Neural cell (in vitro differentiated cells): ENCODE results near the gene CRYBA4. TPM values are rescaled to one million over a fixed set of nuclear protein-coding genes. Genes with fewer than 3 reads are reported as not detected.
A peak's percentile ranks its signal among the peaks of the same experiment; 100 is the strongest.

Experiments used
- H2AFZ ChIP-seq: fragments of 200-600, 300-800 bp; sonication (generic), shearing (Covaris generic); 2 replicates; pipeline ENCODE4 v1.6.0; 2014; ENCODE audit warnings: low read depth, mild to moderate bottlenecking, antibody characterized with exemption, low read length, moderate library complexity
- H3F3A ChIP-seq: fragments of 200-600 bp; shearing (Covaris generic); 2 replicates; pipeline ENCODE4 v1.6.1; 2016; ENCODE audit warnings: mild to moderate bottlenecking, moderate library complexity, mixed read lengths, antibody characterized with exemption, low read length; ENCODE audit not compliant: insufficient read depth, poor library complexity, severe bottlenecking
- H3K27ac ChIP-seq: fragments of 200-600, 300-800 bp; sonication (generic), shearing (Covaris generic); 2 replicates; pipeline ENCODE4 v1.5.1; 2014; ENCODE audit warnings: mild to moderate bottlenecking, low read length, moderate library complexity
- H3K27me3 ChIP-seq: fragments of 300-800, 200-600 bp; sonication (generic), shearing (Covaris generic); 2 replicates; pipeline ENCODE4 v1.6.0; 2014; ENCODE audit warnings: mild to moderate bottlenecking, low read depth, low read length, moderate library complexity; ENCODE audit not compliant: insufficient read depth
- H3K36me3 ChIP-seq: fragments of 300-800, 200-600 bp; sonication (generic), shearing (Covaris generic); 2 replicates; pipeline ENCODE4 v1.5.1; 2014; ENCODE audit warnings: mild to moderate bottlenecking, antibody characterized with exemption, low read length, moderate library complexity; ENCODE audit not compliant: insufficient read depth
- H3K4me2 ChIP-seq: fragments of 300-800, 200-600 bp; sonication (generic), shearing (Covaris generic); 2 replicates; pipeline ENCODE4 v1.6.0; 2014; ENCODE audit warnings: mild to moderate bottlenecking, low read length
- H3K4me3 ChIP-seq: fragments of 300-800, 200-600 bp; sonication (generic), shearing (Covaris generic); 2 replicates; pipeline ENCODE4 v1.5.1; 2014; ENCODE audit warnings: mild to moderate bottlenecking, low read length, moderate library complexity
- H3K79me2 ChIP-seq: fragments of 200-600 bp; shearing (Covaris generic); replicated peaks from 2 replicates; pipeline ENCODE4 v1.6.0; 2014; ENCODE audit warnings: mild to moderate bottlenecking, low read length, moderate library complexity; ENCODE audit not compliant: insufficient read depth
- H3K9ac ChIP-seq: fragments of 300-800, 200-600 bp; sonication (generic), shearing (Covaris generic); 2 replicates; pipeline ENCODE4 v1.6.1; 2016; ENCODE audit warnings: mild to moderate bottlenecking, low read length, mixed read lengths
- H3K9me2 ChIP-seq: fragments of 200-600 bp; shearing (Covaris generic); 2 replicates; pipeline ENCODE4 v1.6.1; 2016; ENCODE audit warnings: mild to moderate bottlenecking, low read length, mixed read lengths; ENCODE audit not compliant: insufficient read depth
- H3K9me3 ChIP-seq: fragments of 200-600, 300-800 bp; sonication (generic), shearing (Covaris generic); 2 replicates; pipeline ENCODE4 v1.6.1; 2016; ENCODE audit warnings: mild to moderate bottlenecking, mixed run types, low read length, moderate library complexity, mixed read lengths
- H4K20me1 ChIP-seq: fragments of 200-600 bp; shearing (Covaris generic); 2 replicates; pipeline ENCODE4 v1.6.1; 2016; ENCODE audit warnings: mild to moderate bottlenecking, mixed run types; ENCODE audit not compliant: insufficient read depth
- EP300 ChIP-seq: fragments of 450-650 bp; conservative IDR thresholded peaks from 2 replicates; pipeline ENCODE4 v1.6.1; 2014; ENCODE audit warnings: antibody characterized with exemption, mild to moderate bottlenecking, moderate library complexity; ENCODE audit not compliant: poor library complexity, severe bottlenecking
- EZH2 ChIP-seq: fragments of 200-600, 300-800 bp; shearing (Covaris generic), sonication (generic); IDR thresholded peaks from 2 replicates; pipeline ENCODE4 v1.6.1; 2014; ENCODE audit warnings: antibody characterized with exemption, low read length, borderline replicate concordance, mild to moderate bottlenecking; ENCODE audit not compliant: insufficient read depth, poor library complexity, severe bottlenecking
- MXI1 ChIP-seq: fragments of 450-650 bp; conservative IDR thresholded peaks from 2 replicates; pipeline ENCODE4 v1.6.1; 2014; ENCODE audit warnings: antibody characterized with exemption, mild to moderate bottlenecking; ENCODE audit not compliant: poor library complexity, severe bottlenecking
- POLR2AphosphoS5 ChIP-seq: IDR thresholded peaks from 2 replicates; pipeline ENCODE4 v1.6.1; 2012
- RAD21 ChIP-seq: fragments of 450-650 bp; conservative IDR thresholded peaks from 2 replicates; pipeline ENCODE4 v1.6.1; 2014; ENCODE audit warnings: antibody characterized with exemption, mild to moderate bottlenecking, moderate library complexity
- REST ChIP-seq: IDR thresholded peaks from 2 replicates; pipeline ENCODE4 v1.6.1; 2012; ENCODE audit warnings: borderline replicate concordance
- SMC3 ChIP-seq: fragments of 450-650 bp; conservative IDR thresholded peaks from 2 replicates; pipeline ENCODE4 v1.6.1; 2014; ENCODE audit warnings: antibody characterized with exemption, mild to moderate bottlenecking, moderate library complexity; ENCODE audit not compliant: poor library complexity
- TAF1 ChIP-seq: IDR thresholded peaks from 2 replicates; pipeline ENCODE4 v1.6.1; 2012; ENCODE audit warnings: low read depth
- polyA plus RNA-seq: library from polyadenylated mRNA; depleted of rRNA; stranded (reverse); fragments of >200 nt; gene quantifications from 2 replicates; pipeline ENCODE4 v1.2.3, GENCODE V29; 2014
- TF ChIP-seq, protein P1 (sequence below): fragments of 450-650 bp; IDR thresholded peaks from 2 replicates; pipeline ENCODE4 v1.5.1; 2014; ENCODE audit warnings: antibody characterized with exemption, mild to moderate bottlenecking, moderate library complexity; ENCODE audit not compliant: poor library complexity, severe bottlenecking

CRYBA4 gene
- polyA plus RNA-seq, 1 donor from 2014 or later: not detected

- H4K20me1 ChIP-seq: no peaks in the 10 kb centered on the region
- H3F3A ChIP-seq: no peaks in the 10 kb centered on the region
- H3K9me3 ChIP-seq: no peaks in the 10 kb centered on the region
- TF ChIP-seq RAD21: no peak
- no peaks in the 10 kb centered on the region for H3K9me2 ChIP-seq
- no peaks in the 10 kb centered on the region for H3K36me3 ChIP-seq
- peak overlapping the region; percentile 68 for H3K9ac ChIP-seq
- H2AFZ ChIP-seq: no peak overlapping the region
- H3K4me3 ChIP-seq: peak overlapping the region; percentile 87
- no peak overlapping the region for H3K27ac ChIP-seq
- H3K4me2 ChIP-seq: peak overlapping the region; percentile 25
- no peaks in the 10 kb centered on the region for H3K27me3 ChIP-seq
- no peaks in the 10 kb centered on the region for H3K79me2 ChIP-seq
Observed at GRCh38 chr22:26589367-26589844, 32.4 kb upstream of the CRYBA4 start.

DNA sequence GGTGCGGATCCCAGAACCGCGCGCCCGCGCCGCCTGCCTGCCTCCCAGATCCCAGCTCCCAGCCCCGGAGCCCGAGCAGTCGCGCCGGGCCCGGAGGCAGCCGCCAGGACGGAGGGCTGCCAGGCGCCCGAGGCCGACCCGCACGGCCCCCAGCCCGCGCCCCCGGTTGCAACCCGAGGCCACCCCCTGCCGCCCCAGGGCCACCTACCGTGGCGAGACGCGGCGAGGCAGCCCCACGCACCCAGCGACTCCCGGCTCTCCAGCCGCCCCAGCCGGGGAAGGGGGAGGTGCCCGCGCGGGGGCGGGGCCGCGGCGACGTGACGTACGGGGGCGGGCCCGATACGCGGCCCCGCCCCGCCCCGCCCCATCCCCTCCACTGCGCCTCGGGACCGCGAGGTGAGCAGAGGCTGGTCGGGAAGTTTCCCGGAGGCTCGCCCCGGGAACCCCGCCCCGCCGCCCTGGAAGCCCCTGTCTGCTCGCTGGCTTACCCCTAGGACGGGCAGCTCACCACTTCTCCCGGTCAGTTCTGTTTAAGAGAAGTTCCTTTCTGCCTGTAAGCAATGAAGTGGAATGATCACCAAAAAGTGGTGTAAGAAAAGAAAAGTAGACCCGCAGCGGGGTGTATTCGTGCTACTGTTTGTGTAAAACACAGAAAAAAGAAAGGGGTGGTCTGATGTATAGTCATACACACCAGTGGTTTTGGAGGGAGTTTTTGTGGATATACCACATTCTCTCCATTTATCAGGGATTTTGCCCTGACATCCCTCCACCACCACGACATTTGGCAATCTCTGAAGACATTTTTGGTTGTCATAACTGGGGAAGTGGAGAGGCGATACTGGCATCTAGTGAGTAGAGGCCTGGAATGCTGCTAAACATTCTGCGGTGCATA lies 31.7 kb upstream of the CRYBA4 start, which contains the start of gene TPST2:
TSS of gene TPST2 (minus strand) at position 288 of the 892 bp plus-strand sequence. CDS start 48,502 bp downstream, outside the sequence.
- Histone ChIP-seq H3K4me2 (peak within 1 kb of the TSS; percentile 68), H3K4me3 (peak within 1 kb of the TSS; percentile 87), H4K20me1 (no peaks in the 10 kb centered on the region), H3K27me3 (no peaks in the 10 kb centered on the region), H3K9me3 (no peaks in the 10 kb centered on the region), H3F3A (no peaks in the 10 kb centered on the region), H3K9me2 (no peaks in the 10 kb centered on the region), H3K27ac (no peak within 1 kb of the TSS), H3K79me2 (no peaks in the 10 kb centered on the region), H3K36me3 (no peaks in the 10 kb centered on the region), H2AFZ (no peak within 1 kb of the TSS), H3K9ac (peak within 1 kb of the TSS; percentile 68)
- TF ChIP-seq, protein P1, sequence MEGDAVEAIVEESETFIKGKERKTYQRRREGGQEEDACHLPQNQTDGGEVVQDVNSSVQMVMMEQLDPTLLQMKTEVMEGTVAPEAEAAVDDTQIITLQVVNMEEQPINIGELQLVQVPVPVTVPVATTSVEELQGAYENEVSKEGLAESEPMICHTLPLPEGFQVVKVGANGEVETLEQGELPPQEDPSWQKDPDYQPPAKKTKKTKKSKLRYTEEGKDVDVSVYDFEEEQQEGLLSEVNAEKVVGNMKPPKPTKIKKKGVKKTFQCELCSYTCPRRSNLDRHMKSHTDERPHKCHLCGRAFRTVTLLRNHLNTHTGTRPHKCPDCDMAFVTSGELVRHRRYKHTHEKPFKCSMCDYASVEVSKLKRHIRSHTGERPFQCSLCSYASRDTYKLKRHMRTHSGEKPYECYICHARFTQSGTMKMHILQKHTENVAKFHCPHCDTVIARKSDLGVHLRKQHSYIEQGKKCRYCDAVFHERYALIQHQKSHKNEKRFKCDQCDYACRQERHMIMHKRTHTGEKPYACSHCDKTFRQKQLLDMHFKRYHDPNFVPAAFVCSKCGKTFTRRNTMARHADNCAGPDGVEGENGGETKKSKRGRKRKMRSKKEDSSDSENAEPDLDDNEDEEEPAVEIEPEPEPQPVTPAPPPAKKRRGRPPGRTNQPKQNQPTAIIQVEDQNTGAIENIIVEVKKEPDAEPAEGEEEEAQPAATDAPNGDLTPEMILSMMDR: no peak
- TF ChIP-seq REST (no peak), SMC3 (peak; percentile 38), MXI1 (peak; percentile 72), TAF1 (no peak), RAD21 (peak; percentile 29), EZH2 (no peak), EP300 (peak; percentile 17), POLR2AphosphoS5 (peak; percentile 79)
